Fibroblast of lung (primary cell): ENCODE data around the gene DDRGK1.

Source experiments
- CTCF ChIP-seq, 2 donors: IDR thresholded peaks in 1 of 2; conservative IDR thresholded peaks in 1 of 2; 1 replicate in 1 of 2; 2 replicates in 1 of 2; pipeline ENCODE4 v1.5.1; 2011 to 2012; ENCODE audit warnings: low read length in 2 of 2, control low read depth in 1 of 2, inconsistent platforms in 1 of 2, low read depth in 1 of 2, mild to moderate bottlenecking in 1 of 2
- EZH2 ChIP-seq: IDR thresholded peaks from 2 replicates; pipeline ENCODE4 v1.5.1; 2012; ENCODE audit warnings: low read length, control low read depth, mild to moderate bottlenecking; ENCODE audit errors: missing control alignments

- TF ChIP-seq CTCF (conservative IDR thresholded peaks at IDR 0.05 in 1 of 2, IDR thresholded peaks at IDR 0.05 in 1 of 2; ENCODE audit: low read depth in 1 of 2, low read length in 2 of 2) (no peak), EZH2 (no peak)
Measured at GRCh38 chr20:3223651-3223993, 19.1 kb upstream of the DDRGK1 start.
